ENCODE results near the gene PRXL2A. TPM values are rescaled to one million over a fixed set of nuclear protein-coding genes. Genes with fewer than 3 reads are reported as not detected.

PRXL2A gene
- total and polyA plus RNA-seq, 10 of the 15 experiments (the other 5 are each of a cell fraction or from before 2014, with no cell fraction given) = 2.8 to 15.6 (median 11.1) TPM

DNA sequence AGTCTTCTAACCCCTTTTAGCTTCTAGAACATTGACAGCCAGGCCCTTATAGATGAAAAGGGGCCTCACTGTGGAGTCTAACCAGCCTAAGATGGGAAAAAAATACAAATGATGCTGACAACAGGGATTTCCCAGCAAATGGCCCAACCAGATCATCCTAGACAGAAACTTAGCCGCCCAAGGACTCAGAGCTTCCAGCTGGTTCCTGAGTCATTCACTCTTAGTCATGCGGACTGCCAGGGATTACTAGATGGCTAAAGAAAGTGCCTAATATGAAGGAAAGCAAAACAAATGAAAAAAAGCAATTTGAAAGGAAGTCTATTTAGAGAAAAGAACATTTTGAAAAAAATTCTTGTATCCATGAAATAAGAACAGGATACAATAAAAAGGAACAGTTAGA lies 69.5 kb downstream of the PRXL2A start:
- peaks cover 13% of the 10 kb centered on the region; the same call in 2 of the 3 replicates for H3K9me3 ChIP-seq (replicated peaks; ENCODE audit: control insufficient read depth, insufficient read depth, low read length)
- FAIRE-seq = no peak
- 94% methylated on average over 2 of the region's 2 CpGs for WGBS (ENCODE audit: insufficient coverage, insufficient replicate concordance, low lambda C conversion rate, missing lambda C conversion rate)
- ChIA-PET POLR2A (interaction anchor here (1.1 kb wide), 1 partner anchor 21 kb away, joined by 3 read pairs; no protein-coding TSS in a partner anchor), RAD21 (ENCODE audit: unreplicated experiment) (interaction anchor here (1.0 to 1.2 kb wide), 2 partner anchors 15 to 22 kb away, joined by 3 to 4 read pairs; no protein-coding TSS in a partner anchor), SMC1A (ENCODE audit: uncharacterized antibody, unreplicated experiment) (interaction anchor here (0.7 to 2.6 kb wide), 7 partner anchors 15 to 28 kb away, joined by 3 to 10 read pairs (median 3); no protein-coding TSS in a partner anchor), CTCF (interaction anchor here (1.1 to 1.7 kb wide), 5 partner anchors 23 to 33 kb away, joined by 3 to 7 read pairs (median 4); no protein-coding TSS in a partner anchor)
- intact Hi-C loops (cut with micrococcal nuclease; ENCODE audit: unreplicated experiment) (no loop called here), in situ Hi-C loops (cut with MboI) (no loop called here)
- H4K20me1 ChIP-seq (ENCODE audit: control insufficient read depth, insufficient read depth) = no peaks in the 10 kb centered on the region
- H3K79me2 ChIP-seq (ENCODE audit: control insufficient read depth, insufficient read depth, low read length) = peaks cover 34% of the 10 kb centered on the region
- no peak overlapping the region for H3K9ac ChIP-seq (ENCODE audit: control insufficient read depth, insufficient read depth, low read length)
- H3K4me1 ChIP-seq (ENCODE audit: control insufficient read depth, insufficient read depth, low read length) = peaks cover 22% of the 10 kb centered on the region
- H3K4me3 ChIP-seq = no peak overlapping the region
- no peak for DNase-seq (ENCODE audit: low read depth, low spot score)
- no peak overlapping the region for H2AFZ ChIP-seq (ENCODE audit: control insufficient read depth, low read depth, low read length)
- H3K27ac ChIP-seq (ENCODE audit: control insufficient read depth, insufficient read depth) = no peak overlapping the region
- no peak overlapping the region for H3K4me2 ChIP-seq (ENCODE audit: control insufficient read depth, insufficient read depth)
- no TSS peak for BruUV-seq (replicated peaks)
- H3K36me3 ChIP-seq (ENCODE audit: control insufficient read depth in 2 of 2, insufficient read depth in 2 of 2, low read length in 1 of 2) = peaks cover 2 to 3% of the 10 kb centered on the region in 2 experiments; a peak in 3 of 4 replicates
- H3K27me3 ChIP-seq (replicated peaks in 1 of 2; ENCODE audit: control insufficient read depth in 2 of 2, insufficient read depth in 2 of 2, low read length in 1 of 2) = no peaks in the 10 kb centered on the region
- ATAC-seq = no peak
- no peak for TF ChIP-seq SP1 (IDR thresholded peaks at IDR 0.05; ENCODE audit: low read depth, low read length)
- no peak for TF ChIP-seq DPF2 (IDR thresholded peaks at IDR 0.05)
- no peak for TF ChIP-seq CHD4 (IDR thresholded peaks at IDR 0.05)
- TF ChIP-seq ZNF24 (IDR thresholded peaks at IDR 0.05) = no peak
- no peak for TF ChIP-seq SPI1 (IDR thresholded peaks at IDR 0.05; ENCODE audit: borderline replicate concordance, insufficient read depth, low read depth, low read length)
- TF ChIP-seq KLF5 (IDR thresholded peaks at IDR 0.05; ENCODE audit: partially characterized antibody) = no peak
- no peak for TF ChIP-seq NR2F1 (conservative IDR thresholded peaks at IDR 0.05)
- no peak for TF ChIP-seq IKZF1 (conservative IDR thresholded peaks at IDR 0.05)
- TF ChIP-seq ESRRA (IDR thresholded peaks at IDR 0.05; ENCODE audit: low read length) = no peak
- TF ChIP-seq, protein P1, sequence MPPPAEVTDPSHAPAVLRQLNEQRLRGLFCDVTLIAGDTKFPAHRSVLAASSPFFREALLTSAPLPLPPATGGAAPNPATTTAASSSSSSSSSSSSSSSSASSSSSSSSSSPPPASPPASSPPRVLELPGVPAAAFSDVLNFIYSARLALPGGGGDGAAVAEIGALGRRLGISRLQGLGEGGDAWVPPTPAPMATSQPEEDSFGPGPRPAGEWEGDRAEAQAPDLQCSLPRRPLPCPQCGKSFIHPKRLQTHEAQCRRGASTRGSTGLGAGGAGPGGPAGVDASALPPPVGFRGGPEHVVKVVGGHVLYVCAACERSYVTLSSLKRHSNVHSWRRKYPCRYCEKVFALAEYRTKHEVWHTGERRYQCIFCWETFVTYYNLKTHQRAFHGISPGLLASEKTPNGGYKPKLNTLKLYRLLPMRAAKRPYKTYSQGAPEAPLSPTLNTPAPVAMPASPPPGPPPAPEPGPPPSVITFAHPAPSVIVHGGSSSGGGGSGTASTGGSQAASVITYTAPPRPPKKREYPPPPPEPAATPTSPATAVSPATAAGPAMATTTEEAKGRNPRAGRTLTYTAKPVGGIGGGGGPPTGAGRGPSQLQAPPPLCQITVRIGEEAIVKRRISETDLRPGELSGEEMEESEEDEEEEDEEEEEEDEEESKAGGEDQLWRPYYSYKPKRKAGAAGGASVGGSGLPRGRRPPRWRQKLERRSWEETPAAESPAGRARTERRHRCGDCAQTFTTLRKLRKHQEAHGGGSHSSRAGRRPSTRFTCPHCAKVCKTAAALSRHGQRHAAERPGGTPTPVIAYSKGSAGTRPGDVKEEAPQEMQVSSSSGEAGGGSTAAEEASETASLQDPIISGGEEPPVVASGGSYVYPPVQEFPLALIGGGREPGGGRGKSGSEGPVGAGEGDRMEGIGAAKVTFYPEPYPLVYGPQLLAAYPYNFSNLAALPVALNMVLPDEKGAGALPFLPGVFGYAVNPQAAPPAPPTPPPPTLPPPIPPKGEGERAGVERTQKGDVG (CRISPR knock-in tag; IDR thresholded peaks at IDR 0.05) = no peak
- no peak for TF ChIP-seq YBX1 (IDR thresholded peaks at IDR 0.05)
- TF ChIP-seq, protein P2, sequence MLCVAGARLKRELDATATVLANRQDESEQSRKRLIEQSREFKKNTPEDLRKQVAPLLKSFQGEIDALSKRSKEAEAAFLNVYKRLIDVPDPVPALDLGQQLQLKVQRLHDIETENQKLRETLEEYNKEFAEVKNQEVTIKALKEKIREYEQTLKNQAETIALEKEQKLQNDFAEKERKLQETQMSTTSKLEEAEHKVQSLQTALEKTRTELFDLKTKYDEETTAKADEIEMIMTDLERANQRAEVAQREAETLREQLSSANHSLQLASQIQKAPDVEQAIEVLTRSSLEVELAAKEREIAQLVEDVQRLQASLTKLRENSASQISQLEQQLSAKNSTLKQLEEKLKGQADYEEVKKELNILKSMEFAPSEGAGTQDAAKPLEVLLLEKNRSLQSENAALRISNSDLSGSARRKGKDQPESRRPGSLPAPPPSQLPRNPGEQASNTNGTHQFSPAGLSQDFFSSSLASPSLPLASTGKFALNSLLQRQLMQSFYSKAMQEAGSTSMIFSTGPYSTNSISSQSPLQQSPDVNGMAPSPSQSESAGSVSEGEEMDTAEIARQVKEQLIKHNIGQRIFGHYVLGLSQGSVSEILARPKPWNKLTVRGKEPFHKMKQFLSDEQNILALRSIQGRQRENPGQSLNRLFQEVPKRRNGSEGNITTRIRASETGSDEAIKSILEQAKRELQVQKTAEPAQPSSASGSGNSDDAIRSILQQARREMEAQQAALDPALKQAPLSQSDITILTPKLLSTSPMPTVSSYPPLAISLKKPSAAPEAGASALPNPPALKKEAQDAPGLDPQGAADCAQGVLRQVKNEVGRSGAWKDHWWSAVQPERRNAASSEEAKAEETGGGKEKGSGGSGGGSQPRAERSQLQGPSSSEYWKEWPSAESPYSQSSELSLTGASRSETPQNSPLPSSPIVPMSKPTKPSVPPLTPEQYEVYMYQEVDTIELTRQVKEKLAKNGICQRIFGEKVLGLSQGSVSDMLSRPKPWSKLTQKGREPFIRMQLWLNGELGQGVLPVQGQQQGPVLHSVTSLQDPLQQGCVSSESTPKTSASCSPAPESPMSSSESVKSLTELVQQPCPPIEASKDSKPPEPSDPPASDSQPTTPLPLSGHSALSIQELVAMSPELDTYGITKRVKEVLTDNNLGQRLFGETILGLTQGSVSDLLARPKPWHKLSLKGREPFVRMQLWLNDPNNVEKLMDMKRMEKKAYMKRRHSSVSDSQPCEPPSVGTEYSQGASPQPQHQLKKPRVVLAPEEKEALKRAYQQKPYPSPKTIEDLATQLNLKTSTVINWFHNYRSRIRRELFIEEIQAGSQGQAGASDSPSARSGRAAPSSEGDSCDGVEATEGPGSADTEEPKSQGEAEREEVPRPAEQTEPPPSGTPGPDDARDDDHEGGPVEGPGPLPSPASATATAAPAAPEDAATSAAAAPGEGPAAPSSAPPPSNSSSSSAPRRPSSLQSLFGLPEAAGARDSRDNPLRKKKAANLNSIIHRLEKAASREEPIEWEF (IDR thresholded peaks at IDR 0.05; ENCODE audit: insufficient replicate concordance, low read depth, low read length) = no peak
- no peak for TF ChIP-seq TBL1XR1 (IDR thresholded peaks at IDR 0.05; ENCODE audit: low read depth, low read length)
- no peak for TF ChIP-seq SREBF1 (IDR thresholded peaks at IDR 0.05; ENCODE audit: low read length)
- no peak for TF ChIP-seq MEF2A (IDR thresholded peaks at IDR 0.05; ENCODE audit: insufficient read depth, low read depth, low read length)
- no peak for TF ChIP-seq MYC (IDR thresholded peaks at IDR 0.05; ENCODE audit: insufficient read depth, insufficient read length, insufficient replicate concordance, low read length, severe bottlenecking)
- no peak for TF ChIP-seq HDGF (IDR thresholded peaks at IDR 0.05)
- TF ChIP-seq PAX8 (IDR thresholded peaks at IDR 0.05) = no peak

Measured in GM12878 (cell line).